ENCODE results near the gene MAGI2.

DNA sequence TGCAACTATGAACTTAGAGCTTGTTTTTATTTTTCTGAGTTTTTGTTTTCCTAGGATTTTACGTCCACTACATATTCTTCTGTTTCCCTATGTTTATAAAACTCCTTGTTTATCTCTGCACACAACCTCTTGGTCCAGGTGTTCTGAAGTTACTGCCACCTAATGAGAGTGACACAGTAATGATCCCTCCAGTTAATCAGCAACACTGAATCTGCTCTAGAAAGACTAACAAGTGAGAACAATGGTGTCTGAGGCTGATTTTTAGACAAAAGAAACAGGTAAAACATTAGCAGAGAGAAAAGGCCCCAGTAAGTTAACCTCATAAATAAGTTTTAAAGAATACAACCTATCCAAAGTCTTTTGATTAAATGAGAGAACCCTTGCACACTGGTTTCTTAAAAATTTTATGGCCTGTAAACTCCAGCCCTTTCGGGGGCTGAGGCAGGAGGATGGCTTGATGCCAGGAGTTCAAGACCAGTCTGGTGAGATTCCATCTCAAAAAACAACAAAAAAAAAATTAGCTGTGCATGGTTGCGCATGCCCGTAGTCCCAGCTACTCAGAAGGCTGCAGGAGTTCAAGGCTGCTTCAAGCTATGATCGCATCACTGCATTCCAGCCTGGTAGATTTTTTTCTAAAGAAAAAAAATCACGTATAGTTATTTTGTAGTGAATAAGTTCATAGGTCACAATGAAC is 397.6 kb downstream of the MAGI2 start:
- TF ChIP-seq, protein P1, sequence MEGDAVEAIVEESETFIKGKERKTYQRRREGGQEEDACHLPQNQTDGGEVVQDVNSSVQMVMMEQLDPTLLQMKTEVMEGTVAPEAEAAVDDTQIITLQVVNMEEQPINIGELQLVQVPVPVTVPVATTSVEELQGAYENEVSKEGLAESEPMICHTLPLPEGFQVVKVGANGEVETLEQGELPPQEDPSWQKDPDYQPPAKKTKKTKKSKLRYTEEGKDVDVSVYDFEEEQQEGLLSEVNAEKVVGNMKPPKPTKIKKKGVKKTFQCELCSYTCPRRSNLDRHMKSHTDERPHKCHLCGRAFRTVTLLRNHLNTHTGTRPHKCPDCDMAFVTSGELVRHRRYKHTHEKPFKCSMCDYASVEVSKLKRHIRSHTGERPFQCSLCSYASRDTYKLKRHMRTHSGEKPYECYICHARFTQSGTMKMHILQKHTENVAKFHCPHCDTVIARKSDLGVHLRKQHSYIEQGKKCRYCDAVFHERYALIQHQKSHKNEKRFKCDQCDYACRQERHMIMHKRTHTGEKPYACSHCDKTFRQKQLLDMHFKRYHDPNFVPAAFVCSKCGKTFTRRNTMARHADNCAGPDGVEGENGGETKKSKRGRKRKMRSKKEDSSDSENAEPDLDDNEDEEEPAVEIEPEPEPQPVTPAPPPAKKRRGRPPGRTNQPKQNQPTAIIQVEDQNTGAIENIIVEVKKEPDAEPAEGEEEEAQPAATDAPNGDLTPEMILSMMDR (IDR thresholded peaks at IDR 0.05; ENCODE audit: low read depth, low read length, missing input control), result no peak
- no peak for TF ChIP-seq SP1 (IDR thresholded peaks at IDR 0.05)
- TF ChIP-seq FOXA1 (IDR thresholded peaks at IDR 0.05), result no peak
- no peak for TF ChIP-seq RXRA (IDR thresholded peaks at IDR 0.05)
- TF ChIP-seq, protein P2, sequence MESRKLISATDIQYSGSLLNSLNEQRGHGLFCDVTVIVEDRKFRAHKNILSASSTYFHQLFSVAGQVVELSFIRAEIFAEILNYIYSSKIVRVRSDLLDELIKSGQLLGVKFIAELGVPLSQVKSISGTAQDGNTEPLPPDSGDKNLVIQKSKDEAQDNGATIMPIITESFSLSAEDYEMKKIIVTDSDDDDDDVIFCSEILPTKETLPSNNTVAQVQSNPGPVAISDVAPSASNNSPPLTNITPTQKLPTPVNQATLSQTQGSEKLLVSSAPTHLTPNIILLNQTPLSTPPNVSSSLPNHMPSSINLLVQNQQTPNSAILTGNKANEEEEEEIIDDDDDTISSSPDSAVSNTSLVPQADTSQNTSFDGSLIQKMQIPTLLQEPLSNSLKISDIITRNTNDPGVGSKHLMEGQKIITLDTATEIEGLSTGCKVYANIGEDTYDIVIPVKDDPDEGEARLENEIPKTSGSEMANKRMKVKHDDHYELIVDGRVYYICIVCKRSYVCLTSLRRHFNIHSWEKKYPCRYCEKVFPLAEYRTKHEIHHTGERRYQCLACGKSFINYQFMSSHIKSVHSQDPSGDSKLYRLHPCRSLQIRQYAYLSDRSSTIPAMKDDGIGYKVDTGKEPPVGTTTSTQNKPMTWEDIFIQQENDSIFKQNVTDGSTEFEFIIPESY (IDR thresholded peaks at IDR 0.05), result no peak
- no peak for TF ChIP-seq YY1 (IDR thresholded peaks at IDR 0.05)
- no peak for TF ChIP-seq RAD21 (IDR thresholded peaks at IDR 0.05)
- TF ChIP-seq, protein P3, sequence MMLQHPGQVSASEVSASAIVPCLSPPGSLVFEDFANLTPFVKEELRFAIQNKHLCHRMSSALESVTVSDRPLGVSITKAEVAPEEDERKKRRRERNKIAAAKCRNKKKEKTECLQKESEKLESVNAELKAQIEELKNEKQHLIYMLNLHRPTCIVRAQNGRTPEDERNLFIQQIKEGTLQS (IDR thresholded peaks at IDR 0.05), result no peak
- no peak for TF ChIP-seq EGR1 (IDR thresholded peaks at IDR 0.05; ENCODE audit: low read depth in 2 of 2)

All from liver (tissue), 3 donors.